Measurements from ENCODE around the gene FBXL2.
"Not testable (repeated sequence)": the region's sequence is repeated elsewhere in the genome, so short reads cannot be mapped to it uniquely, and the experiment has no call there.

Gene FBXL2

DNA sequence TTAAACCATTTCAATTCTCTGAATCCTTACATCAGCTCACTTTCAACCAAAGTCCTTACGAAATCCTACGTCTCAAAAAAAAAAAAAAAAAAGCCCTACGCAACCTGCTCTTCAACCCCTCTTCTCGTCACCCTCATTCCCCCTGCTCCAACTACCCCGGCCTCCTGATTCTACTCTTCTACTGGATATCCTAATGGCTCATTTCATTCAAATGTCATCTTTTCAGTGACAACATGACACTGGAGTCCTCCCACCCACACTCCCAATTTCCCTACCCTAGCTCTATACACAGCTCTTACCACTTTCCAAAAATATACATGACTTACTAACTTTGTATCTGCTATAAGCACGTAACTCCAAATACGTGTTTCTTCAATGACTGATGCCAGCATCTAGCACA lies 151.5 kb downstream of the FBXL2 start:
- no peak for DNase-seq (ENCODE audit: low spot score)

- DNase-seq (ENCODE audit: low spot score): not testable (repeated sequence)
Measured at GRCh38 chr3:33429306-33429705, 152.1 kb downstream of the FBXL2 start.

DNA sequence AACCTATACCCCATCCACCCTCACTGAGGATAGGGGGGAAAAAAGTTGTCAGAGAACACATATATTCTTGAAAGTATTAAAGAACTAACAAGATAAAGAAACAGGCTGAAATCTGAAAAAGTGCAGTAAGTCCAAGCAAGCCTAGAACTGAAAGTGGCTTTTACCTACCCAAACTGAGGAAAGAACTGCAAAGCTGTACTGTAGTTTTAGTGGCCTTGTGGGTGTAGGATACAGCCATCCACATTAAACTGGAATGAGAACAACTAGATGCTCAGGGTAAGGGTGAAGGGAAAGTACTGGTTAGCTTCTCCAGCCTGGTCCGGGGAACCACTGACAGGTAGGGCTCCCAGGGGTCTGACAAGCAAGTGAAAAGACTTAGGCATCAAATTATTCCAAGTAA lies 152.8 kb downstream of the FBXL2 start:
- no peak for DNase-seq (ENCODE audit: low spot score)

GRCh38 chr3:33430571-33430970 lies 153.3 kb downstream of the FBXL2 start:
- no peak for DNase-seq (ENCODE audit: low spot score)

GRCh38 chr3:33433843-33434242 lies 156.6 kb downstream of the FBXL2 start:
- DNase-seq (ENCODE audit: low spot score): no peak

All from hematopoietic multipotent progenitor cell treated with erythropoietin and hydrocortisone succinate and interleukin-3 and kit ligand, for 17 days (in vitro differentiated cells).